HG03378 (cell line): Measurements from ENCODE around the gene TFPI.
"Not testable (repeated sequence)": the region's sequence is repeated elsewhere in the genome, so short reads cannot be mapped to it uniquely, and the experiment has no call there.

Experiments used
- ATAC-seq: cut with Tn5 transposase; IDR thresholded peaks from one replicate; pipeline ENCODE4 v1.9.1; 2021; ENCODE audit warnings: mild to moderate bottlenecking, moderate library complexity; ENCODE audit not compliant: unreplicated experiment

TFPI gene

DNA sequence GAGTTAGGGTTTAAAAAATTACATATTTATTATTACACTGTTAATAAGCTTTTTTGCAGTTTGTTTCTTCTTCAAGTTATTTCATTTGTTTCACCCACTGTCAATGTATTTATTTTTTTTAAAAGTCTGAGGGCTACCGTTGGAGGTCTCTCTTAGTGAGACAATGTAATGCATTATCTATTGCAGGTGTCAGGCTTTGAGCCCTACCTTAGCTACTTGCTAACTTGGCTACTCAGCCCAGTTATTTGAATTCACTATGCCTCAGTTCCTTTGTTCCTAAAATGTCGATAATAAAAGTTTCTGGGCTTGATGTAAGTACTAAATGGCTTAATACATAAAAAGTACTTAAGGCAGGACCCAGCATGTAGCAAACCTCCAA, 458 bp upstream of the TFPI start:
- no peak for ATAC-seq

DNA sequence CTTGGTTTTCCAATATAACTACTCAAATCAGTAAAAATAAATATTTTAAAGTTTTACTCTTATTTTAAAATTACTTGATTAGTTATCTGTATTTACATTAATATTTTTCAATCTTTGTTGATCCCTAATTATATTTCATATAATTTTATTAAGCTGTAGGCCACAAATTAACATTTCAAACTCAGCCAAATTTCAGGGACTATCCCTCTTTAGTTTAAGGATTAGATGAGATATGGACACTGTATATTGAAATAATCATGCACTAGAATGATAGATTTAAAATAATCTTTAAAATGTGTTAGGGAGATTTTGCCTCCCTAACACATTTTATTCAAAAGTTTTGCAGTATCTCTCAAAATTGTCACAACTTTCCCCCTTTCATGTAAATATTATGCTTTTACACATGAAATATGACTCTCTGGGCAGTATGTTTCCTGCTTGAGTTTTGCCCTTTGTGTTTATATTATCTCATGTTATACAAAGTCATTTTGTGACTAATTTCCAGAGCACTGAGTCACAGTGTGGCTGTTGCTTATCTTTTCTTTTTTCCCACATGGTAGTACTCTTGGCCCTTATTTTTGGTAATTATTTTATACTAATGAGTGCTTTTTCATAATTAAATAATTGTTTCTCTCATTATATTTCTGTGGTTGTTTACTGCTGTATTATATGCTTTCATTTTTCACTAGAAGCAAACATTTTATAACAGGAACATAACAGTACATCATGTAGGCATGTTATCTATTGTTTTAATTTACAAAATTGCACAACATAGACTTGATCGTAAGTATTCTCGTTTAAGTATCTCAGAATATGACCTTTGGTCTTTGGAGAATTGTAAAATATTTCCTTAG, 1.2 kb downstream of the TFPI start:
- peak; percentile 81 for ATAC-seq

DNA sequence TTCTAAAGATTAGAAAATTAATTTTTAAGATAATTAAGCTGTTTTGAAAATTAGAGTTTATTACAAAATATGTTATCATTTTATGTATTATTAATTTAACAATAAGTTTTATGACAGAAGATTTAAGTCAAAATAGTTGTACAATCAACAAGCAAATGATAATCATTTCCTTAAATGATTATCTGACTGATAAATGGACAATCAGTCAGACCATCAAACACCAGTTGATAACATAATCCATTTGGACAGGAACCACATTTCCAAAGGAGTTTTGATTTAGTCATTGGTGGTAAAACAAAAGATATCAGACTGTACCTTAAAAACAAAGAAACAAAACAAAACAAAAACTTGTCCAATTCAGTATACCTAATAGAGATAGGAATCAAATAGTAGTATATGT, 1.9 kb downstream of the TFPI start:
- ATAC-seq, result no peak

DNA sequence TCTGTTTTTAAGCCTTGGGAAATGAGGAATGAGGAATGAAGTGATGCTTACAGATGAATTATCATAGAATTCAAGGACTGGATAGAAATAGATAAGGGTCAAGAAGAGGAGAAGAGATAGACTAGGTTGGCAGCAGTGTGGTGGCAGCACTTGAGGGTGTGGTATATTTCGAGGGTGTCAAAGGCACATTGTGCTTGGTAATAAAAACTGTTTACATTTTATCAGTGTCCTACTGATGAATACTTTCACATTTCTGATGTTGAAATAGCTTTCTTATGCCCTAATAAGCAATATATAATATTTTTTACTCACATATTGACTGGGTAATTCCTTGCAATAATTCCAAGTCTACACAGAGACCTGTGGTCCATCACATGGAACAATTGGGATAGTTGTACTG, 3.4 kb downstream of the TFPI start:
- no peak for ATAC-seq

DNA sequence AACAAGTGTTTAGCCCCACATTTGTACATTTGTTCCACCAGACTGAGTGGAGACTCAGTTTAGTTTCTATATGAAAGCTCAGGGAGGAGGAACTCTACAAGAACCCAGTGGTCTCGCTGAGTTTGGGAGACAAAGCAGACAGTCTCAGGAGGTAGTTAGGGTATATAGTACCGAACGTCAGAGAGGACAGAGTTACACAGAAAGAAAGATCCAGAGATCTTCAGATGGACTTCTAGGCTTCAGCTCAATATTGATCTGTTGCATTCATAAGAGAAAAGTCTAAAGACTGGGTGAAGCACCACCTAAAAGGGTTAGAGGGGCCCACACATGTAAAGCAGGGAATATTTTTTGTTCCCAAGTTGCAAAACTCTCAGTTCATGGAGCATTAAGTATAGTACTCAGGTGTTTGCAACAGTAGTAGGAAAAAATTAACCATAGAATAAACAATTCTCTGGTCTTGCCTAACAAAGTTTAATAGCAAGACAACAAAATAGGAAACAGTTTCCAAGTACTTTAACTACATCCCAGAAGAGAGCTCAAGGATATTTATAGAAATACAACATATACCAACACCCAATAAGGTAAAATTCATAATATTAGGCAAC, 4.2 kb downstream of the TFPI start:
- ATAC-seq, result no peak

DNA sequence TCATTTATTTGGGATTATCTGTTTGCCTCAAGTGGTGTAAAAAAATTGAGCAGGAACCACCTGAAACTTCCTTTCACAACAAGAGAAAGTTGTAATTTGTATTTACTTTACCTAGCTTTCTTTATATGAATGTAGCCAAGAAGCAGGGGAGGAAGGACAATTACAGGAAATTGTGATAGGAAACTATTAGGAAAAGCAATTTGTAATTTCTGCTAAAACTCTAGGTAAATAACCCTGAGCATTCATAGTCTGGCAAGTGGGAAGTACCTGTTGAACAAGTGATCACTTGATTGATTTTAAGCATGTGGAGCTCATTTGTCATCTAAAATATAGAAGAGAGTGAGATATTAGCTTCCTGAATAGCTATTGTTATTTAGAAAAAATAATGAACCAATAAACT, 5.0 kb downstream of the TFPI start:
- no peak for ATAC-seq

DNA sequence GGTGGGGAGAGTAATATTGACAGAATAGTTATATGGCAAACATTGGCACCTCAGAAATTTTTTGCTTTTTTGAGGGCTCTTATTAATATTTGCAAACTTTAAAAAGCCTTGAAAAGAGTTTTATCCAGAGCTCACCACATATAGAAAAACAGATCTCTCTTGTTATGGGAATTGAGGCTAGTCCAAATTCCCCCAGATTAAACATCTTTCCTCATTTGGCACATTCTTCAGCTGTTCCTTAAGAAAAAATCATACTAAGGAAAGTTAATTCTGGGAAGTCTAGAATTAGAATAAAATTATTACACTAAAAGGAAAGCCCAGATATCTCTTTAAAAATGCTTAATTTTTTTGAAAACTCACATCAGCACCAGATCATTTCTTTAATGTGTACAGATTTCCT, 5.6 kb downstream of the TFPI start:
- no peak for ATAC-seq

DNA sequence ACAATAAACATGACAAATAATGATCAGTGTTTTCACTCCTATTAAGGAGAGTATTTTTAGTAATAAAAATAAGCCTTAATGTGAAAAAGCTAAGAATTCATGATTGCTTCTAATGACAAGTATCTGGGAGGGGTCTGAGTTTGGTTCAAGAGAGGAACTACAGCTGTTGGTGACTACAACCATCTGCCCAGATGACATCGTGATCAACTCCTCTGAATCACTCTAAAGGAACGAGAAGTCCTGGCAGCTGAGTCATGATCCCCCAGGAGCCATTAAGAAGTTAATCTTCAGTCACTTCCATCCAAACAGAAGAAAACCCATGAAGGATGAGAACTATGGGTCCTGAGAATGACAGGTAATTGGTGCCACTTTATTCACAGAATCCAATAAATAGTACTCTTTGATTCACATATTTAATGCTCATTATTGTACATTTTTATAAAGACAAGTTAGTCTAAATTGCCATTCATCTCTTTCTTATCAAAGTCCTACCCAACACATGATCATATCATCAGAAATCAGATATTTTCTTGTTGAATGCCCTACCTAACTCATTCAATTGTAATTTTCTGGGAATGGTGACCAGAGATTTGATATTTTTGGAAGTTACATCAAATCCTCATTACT, 6.8 kb downstream of the TFPI start:
- no peak for ATAC-seq

DNA sequence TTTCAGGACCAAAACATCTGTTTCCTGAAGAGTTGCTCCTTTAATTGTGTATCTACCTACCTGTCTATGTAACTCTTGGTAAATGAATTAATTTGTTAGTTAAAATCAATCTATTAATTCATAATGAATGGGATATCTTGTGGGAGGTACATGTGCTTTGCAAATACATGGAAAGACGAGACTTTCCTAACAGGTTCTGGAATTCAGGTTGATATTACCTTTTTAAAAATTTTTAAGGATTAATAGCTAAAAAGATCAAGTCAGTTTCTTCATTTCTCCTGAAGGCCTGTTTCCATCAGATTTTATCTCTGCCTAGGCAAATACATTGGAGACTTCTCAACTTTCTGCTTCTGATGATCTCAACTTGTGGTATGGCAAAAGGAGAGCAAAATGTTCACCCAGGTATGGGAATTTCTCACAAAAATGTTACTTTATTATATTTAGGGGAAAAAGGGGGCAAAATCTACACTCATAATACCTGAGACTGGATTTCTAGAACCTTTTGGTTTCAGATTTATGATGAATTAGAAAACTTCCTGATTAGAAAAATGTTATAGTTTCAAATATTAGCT, 7.4 kb downstream of the TFPI start:
- ATAC-seq, result no peak

DNA sequence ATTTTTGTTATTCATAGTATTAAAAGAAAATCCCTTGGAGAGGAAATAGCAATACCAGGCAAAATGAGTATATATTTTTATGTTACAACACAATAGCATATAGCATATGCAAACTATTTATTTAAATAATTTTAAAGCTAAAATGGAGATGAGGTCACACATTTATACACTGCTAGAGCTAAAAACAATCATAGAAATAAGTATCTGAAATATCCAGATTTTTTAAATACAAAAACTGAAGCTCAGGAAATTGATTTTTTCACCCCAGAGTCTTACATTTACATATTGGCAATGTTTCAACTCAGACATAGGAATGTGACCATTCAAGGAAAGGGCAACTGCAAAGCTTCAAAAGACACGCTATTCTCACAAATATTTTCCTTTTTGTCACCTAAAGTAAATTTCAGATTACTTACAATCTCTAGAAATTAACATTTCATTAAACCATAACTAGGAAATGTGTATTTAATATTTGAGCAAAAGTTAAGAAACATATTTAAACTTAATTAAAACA, 8.9 kb downstream of the TFPI start:
- no peak for ATAC-seq

DNA sequence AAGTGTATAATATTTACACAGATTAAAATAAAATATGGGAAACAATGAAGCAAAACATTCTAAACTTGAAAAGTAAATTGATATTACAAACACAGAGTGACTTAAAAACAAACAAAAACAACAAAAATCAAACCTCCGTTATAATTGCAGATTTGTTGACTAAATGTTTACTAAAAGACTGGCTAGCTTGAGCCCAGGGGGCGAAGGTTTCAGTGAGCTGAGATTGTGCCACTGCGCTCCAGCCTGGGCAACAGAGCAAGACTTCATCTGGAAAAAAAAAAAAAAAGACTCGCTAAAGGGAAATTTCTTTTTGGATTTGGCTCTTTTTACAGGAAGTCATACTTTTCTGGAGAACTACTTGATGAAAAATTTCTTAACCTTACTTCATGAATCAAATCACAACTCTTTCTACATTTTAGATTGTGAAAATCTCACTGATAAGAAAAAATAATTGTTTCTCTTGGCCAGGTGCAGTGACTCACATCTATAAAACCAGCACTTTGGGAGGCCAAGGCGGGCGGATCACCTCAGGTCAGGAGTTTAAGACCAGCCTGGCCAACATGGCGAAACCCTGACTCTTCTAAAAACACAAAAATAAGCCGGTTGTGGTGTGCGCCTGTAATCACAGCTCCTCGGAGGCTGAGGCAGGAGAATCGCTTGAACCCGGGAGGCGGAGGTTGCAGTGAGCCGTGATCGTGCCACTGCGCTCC, 9.7 kb downstream of the TFPI start:
- no peak for ATAC-seq

DNA sequence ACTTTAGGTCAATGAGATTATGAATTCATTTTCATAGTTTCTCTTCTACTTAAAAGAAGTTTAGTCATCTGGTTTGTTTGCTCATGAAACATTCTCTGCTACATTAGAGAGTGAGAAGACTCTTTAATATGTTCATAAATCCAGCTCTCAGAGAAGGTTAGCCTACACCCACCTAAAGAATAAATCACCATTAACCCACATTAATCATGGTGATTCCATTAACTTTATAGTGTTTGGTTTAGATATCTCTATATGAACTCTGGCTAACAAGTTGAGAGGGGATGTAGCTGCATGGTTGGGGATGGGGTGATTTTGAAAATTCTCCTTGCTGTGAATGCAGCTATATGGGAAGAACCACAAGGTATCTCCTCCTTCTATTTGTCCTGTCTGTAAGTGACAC, 10.7 kb downstream of the TFPI start:
- no peak for ATAC-seq

DNA sequence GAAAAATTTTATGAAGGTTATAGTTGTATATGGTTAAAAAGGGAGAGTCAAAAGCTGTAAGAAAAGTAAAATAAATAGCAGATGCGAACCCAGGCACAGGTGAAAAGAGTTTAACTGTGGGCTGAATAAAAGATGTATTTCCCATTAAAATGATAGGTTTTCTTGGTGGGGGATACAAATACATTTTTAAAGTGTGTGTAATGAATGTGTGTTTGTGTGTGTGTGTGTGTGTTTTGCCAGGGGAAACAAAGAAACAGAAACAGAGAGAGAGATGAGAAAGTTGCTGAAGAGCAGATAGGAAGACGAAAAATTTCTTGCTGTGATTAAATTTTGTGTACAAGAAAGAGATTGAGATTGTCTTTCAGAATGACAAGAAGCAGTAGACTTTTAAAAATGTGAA, 12.1 kb downstream of the TFPI start:
- no peak for ATAC-seq

DNA sequence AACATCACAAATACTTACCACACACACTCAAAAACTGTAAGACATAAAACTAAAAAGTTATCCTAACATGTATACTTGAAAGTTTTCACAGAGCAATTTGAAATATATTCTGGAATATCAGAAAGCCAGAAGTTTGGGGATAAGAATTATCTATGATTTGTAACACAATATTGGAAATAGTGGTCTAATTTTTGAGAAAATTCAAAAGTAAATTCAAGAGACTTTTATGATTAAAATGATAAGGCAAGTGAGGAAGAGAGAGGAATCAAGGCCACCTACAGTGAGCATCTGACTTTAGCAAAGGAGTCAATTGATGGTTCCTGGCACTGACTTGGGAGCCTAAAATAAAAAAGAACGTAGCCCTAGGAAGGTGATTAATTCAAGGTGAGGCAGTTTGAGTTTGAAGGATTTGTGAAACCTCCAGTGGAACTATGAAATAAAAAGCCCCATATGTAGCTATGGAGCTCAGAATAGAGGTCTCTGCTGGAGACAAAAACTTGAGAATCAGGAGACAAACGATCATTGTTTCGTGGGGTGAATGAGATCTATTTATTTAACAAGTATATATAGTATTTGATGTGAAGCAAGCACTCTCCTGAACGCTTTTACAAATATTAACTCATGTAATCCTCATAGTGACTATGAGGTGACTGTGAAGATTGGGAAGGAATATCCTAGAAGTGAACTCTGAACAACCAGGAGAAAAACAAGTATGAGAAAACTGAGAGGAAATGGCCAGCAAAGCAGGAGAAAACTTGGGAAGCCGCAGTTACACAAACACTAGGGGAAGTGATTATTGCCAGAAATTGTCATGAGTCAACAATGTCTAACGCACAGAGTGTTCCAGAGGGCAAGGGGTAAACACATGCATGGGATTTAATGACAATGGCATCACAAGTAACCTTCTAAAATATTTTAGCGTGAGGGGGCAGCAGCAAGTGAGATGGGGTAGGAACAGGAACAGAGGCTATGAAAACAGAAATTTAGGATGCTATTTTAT, 12.8 kb downstream of the TFPI start:
- no peak for ATAC-seq

DNA sequence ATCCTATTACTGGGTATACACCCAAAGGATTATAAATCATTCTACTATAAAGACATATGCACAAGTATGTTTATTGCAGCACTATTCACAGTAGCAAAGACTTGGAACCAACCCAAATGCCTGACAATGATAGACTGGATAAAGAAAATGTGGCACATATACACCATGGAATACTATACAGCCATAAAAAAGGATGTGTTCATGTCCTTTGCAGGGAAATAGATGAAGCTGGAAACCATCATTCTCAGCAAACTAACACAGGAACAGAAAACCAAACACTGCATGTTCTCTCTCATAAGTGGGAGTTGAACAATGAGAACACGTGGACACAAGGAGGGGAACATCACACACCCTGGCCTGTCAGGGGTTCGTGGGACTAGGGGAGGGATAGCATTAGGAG, 16.0 kb downstream of the TFPI start:
- ATAC-seq, result not testable (repeated sequence)

DNA sequence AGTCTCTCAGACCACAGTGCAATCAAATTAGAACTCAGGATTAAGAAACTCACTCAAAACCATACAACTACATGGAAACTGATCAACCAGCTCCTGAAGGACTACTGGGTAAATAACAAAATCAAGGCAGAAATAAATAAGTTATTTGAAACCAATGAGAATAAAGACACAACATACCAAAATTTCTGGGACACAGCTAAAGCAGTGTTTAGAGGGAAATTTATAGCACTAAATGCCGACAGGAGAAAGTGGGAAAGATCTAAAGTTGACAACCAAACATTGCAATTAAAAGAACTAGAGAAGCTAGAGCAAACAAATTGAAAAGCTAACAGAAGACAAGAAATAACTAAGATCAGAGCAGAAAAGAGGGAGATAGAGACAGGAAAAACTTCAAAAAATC, 18.9 kb downstream of the TFPI start:
- ATAC-seq, result not testable (repeated sequence)

DNA sequence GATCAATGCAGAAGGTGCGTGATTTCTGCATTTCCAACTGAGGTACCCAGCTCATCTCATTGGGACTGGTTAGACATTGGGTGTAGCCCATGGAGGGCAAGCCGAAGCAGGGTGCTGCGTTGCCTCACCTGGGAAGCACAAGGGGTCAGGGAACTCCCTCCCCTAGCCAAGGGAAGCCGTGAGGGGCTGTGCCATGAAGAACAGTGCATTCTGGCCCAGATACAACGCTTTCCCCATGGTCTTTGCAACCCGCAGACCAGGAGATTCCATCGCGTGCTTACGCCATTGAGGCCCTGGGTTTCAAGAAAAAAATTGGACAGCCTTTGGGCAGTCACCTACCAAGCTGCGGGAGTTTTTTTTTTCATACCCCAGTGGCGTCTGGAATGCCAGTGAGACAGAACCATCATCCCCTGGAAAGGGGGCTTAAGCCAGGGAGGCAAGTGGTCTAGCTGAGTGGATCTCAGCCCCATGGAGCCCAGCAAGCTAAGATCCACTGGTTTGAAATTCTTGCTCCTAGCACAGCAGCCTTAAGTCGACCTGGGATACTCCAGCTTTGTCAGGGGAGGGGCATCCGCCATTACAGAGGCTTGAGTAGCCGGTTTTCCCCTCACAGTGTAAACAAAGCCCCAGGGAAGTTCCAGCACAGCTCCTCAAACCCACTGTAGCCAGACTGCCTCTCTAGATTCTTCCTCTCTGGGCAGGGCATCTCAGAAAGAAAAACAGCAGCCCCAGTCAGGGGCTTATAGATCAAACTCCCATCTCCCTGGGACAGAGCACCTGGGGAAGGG, 21.7 kb downstream of the TFPI start:
- ATAC-seq, result no peak

DNA sequence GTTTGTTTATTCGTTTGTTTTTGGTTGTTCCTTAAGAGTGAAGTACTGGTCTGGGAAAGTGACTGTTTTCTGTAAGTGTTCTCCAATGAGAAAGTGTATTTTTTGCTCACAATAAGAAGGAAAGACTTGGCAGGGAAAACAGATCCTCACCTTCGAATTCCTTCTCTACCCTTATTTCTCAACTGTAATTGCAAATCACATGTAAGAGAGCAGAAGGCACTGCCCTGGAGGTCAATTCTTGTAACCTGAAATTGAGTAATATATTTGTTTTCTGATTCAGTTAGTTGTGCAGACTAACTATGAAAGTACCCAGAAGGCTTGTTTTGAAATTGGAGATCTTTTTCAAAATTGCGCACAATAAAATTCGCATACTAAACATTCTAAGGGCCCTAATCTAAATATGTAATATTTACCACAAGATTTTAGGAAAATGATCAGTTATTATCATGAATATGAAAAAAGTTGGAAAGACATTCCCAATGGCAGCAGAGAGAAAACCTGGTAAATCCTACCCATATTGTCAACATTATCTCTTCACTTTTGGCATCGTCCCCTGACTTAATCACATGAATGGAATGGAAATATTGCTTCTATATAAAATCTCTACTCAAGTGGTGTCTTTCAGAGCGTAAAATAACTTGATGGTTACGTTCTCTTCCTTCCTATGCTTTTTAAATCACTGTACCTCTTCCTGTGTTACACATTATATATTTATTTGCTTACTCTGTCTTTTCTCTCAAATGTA, 24.1 kb downstream of the TFPI start:
- ATAC-seq, result no peak
